Measurements from ENCODE around the gene LRRC7.
A peak's percentile ranks its signal among the peaks of the same experiment; 100 is the strongest.

LRRC7 gene

DNA sequence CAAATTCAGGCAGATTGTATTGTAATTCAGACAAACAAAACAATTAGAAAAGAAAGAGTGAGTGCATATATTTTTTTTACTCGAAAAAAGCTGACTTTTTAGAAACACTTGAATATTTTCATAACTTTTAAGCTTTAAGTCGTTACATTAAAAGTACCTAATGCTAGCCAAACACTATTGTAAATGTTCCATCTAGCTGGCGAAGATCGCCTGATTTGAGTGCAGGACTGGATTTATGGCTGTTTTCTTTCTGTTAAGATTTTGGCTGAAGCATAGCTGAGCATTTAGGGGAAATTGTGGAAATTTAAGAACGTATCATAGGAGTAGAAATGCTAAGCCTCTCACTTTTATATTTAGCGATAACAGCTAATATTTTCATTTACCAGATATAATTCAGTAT lies 24.6 kb downstream of the LRRC7 start:
- DNase-seq, result no peak

- no peak for DNase-seq
These were observed 27.8 kb downstream of the LRRC7 start for GRCh38 chr1:69595486-69595885.

GRCh38 chr1:69611316-69611715 lies 43.6 kb downstream of the LRRC7 start:
- peak in 1 of 2 experiments; percentile 9 for DNase-seq

- no peak for DNase-seq
These were observed 45.7 kb downstream of the LRRC7 start for GRCh38 chr1:69613414-69613813.

DNA sequence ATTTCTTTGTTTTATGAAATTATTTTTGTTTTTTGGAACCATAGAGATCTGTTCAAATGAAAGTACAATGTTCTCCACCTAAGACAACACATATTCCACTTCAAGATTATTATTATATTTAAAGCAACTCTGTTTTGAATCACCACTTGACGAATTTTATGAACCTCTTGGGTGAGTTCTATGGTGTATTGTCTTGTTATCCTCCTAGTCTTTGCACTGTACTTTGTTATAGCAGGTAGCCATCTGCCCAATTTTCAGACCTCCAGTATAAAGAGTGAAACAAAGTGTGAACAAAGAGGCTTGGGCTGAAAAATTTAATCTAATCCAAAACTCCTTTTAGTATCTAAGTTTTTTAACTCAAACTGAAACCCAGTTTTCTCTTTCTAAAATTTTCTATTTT lies 71.0 kb downstream of the LRRC7 start:
- no peak for DNase-seq

- no peak for DNase-seq
These were observed 71.4 kb downstream of the LRRC7 start for GRCh38 chr1:69639159-69639558.

- DNase-seq, result no peak
These were observed 75.5 kb downstream of the LRRC7 start for GRCh38 chr1:69643266-69643665.

GRCh38 chr1:69645477-69645876 lies 77.8 kb downstream of the LRRC7 start:
- no peak for DNase-seq

GRCh38 chr1:69648486-69648885 lies 80.8 kb downstream of the LRRC7 start:
- no peak for DNase-seq

- DNase-seq, result no peak
These were observed 81.8 kb downstream of the LRRC7 start for GRCh38 chr1:69649383-69649990.

DNA sequence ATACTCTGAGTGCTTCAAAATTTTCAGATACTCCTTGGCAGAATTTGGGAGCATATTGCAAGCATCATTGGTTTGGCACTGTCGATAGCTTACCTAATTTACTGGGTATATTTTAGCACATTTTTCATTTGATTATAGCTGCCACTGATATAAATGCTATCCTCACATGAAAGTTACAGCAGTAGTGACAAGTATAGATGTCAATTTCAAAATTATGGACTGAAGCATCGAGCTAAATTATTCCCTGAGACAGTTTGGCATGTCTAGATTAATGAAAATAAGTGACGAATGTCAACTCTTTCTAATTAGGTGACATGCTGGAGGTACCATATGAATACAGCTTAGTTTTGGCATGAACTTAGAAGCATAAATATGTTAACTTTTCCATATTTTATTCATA lies 83.1 kb downstream of the LRRC7 start:
- DNase-seq, result no peak

- no peak for DNase-seq
These were observed 83.9 kb downstream of the LRRC7 start for GRCh38 chr1:69651656-69652055.

GRCh38 chr1:69657971-69658370 lies 90.2 kb downstream of the LRRC7 start:
- DNase-seq, result no peak

- DNase-seq, result no peak
These were observed 94.0 kb downstream of the LRRC7 start for GRCh38 chr1:69661686-69662085.

DNA sequence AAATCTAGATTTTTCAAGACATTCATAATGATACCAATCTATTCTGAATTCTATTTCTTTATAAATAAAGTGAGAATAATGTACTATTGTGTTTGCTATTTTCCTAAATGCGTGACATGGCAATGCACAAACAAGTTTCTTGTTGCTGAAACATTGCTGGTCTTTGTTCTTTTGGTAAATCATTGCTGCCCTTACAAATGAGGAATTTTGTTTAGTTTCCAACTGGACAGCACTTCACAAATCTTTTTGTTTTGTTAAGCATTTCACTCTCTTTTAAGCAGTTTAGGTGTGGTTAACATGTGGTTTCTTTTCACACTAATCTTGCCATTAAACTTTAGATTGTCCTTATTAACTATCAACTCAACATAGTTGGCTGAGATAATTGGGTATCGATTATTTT lies 94.6 kb downstream of the LRRC7 start:
- DNase-seq, result no peak

GRCh38 chr1:69671363-69672010 lies 103.8 kb downstream of the LRRC7 start:
- no peak for DNase-seq

DNA sequence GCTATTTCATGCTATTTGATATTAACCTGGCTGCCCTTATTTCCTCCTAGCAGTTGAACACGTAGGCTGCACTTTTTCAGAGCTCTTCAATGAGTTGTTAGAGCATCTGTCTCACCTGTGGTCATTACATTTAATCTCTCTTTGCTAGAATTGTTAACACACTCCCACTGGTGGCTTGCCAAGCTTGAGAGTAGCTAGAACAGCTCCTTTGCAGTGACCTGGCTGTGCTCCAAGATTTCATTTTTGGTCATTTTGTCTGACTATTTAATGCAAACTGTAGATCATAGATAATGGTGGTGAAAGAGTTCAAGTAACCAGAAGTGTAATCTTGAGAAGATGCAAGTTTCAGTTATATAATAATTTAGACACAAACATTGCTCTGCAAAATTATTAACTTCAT lies 105.6 kb downstream of the LRRC7 start:
- DNase-seq, result no peak

- no peak for DNase-seq
These were observed 112.2 kb downstream of the LRRC7 start for GRCh38 chr1:69679965-69680364.

DNA sequence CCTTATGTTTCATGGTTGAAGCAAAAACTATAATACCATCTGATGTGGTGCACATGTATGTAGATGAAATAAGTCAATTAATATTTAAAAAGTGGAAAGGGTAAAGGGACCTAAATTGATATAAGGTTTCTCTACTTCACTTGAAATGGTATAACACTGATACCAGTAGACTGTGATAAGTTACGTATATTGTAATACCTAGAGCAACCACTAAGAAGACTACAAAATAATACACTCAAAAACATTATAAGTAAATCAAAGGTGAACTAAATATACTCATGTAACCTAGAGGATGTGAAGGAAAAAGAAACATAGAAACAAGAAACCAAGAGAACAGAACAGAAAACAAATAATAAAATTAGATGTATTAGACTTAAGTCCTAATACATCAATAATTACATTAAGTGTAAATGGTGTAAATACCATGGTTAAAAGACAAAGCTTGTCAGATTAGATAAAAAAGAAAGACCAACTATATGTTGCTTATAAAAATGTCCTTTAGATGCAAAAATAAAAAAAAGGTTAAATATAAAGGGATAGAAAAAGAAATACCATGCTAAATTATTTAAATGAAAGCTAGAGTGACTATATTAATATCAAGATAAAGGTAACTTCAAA lies 118.8 kb downstream of the LRRC7 start:
- DNase-seq, result no peak

DNA sequence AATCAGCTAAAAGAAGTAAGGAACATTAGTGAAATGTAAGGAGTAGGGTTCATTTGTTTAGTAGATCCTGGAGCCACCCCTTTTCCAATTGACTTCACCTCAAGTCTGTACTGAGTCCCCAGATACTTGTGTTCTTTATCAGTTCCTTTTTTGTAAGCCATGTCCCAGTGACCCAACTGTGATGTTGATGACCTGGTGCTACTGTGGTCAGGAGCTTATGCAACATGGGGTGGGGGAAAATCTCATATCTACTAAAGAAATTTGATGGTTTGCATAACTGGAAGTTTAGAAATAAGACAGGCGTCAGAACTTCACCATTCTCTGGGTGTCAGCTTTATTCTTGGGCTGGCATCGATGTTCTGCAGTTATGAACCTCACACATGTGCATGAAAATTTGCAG lies 120.5 kb downstream of the LRRC7 start:
- DNase-seq, result no peak

- no peak for DNase-seq
These were observed 123.5 kb downstream of the LRRC7 start for GRCh38 chr1:69691179-69691578.

DNA sequence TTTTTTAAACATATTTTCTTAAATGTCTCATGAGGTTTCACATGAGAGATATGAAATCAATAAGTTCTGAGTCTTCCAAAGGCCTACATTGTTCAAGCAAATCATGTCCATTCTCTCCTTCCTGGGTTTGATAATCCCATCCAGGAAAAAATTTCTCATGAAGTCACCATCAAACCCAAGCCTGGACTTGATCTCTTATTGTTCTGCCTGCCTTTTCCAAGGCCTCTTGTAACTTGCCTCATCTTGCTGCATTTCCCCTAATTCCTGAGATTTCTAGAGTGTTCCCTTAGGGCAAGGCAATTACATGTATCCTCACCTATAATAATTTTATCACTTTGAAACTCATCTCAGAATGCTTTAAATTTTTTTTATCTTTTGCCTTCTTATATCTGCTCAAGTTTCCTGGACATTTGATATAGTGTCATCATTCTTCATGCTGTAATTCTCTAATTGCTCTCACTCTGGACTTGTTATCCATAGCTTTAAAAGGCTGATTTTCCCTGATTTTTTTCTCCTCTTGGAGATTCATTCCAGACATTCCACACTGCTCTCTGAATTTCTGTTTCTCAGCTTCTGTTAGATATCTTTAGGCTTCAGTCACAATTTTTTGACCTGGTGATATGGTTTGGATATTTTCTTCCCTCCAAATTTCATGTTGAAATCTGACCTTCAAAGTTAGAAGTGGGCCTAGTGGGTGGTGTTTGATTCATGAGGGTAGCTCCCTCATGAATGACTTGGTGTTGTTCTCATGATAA lies 126.4 kb downstream of the LRRC7 start:
- DNase-seq, result no peak

DNA sequence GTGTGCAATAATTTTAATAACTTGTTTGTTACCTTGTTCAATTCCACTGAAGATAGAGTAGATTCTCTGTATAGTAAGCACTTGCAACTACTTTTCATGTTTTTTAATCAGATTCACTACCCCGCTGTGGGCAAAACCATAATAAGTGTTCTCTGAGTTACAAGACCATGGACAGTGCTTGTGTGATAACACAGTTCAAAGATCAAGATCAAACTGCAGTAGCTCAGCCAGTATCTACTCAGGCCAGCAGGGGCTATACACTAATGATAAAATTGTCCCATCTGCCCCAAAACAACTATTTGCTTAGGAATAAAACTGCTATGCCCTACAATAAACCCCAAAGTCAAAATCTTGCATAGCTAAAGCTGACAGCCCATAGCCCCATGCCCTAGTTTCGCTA lies 129.6 kb downstream of the LRRC7 start:
- DNase-seq, result no peak

GRCh38 chr1:69700770-69701169 lies 133.0 kb downstream of the LRRC7 start:
- DNase-seq, result no peak

Data from SW 1271 (cell line).